IMR-90 (cell line): Measurements from ENCODE around the gene WEE2. TPM values are rescaled to one million over a fixed set of nuclear protein-coding genes. Genes with fewer than 3 reads are reported as not detected.

Experiments used
- ATAC-seq: fragments of 200-7000 bp; cut with Tn5 transposase; 2 replicates; pipeline ENCODE4 v1.9.1; 2020; ENCODE audit warnings: low read depth, mild to moderate bottlenecking, moderate library complexity
- BruUV-seq: library from RNA; stranded (reverse); fragments of 400-500 nt; replicated peaks from 2 replicates; lab custom pipeline; 2021; lab: Mats Ljungman, UMichigan
- CTCF ChIA-PET: fragments of 300-600 bp; formaldehyde crosslinking; extraction: SDS; loops from one replicate; lab custom pipeline; 2021; ENCODE audit warnings: antibody characterized with exemption; lab: Yijun Ruan, JAX
- POLR2A ChIA-PET: fragments of 300-600 bp; sonication (Branson Sonifier 250); formaldehyde crosslinking; loops from one replicate; lab custom pipeline; 2022; ENCODE audit warnings: antibody characterized with exemption; ENCODE audit not compliant: unreplicated experiment; lab: Charles Lee
- DNase-seq: peaks from one replicate; pipeline ENCODE4 v3.0.0; 2013
- H2AFZ ChIP-seq: replicated peaks from 2 replicates; pipeline ENCODE3; 2013; ENCODE audit warnings: low read length, mild to moderate bottlenecking; ENCODE audit not compliant: poor library complexity
- H2AK5ac ChIP-seq: 2 replicates; pipeline ENCODE4 v1.6.1; 2013; ENCODE audit warnings: low read depth, low read length, inconsistent platforms
- H2AK9ac ChIP-seq: replicated peaks from 2 replicates; pipeline ENCODE3; 2013; ENCODE audit warnings: mild to moderate bottlenecking, low read depth, low read length, moderate library complexity; ENCODE audit not compliant: poor library complexity
- H2BK120ac ChIP-seq: 2 replicates; pipeline ENCODE4 v1.6.1; 2013; ENCODE audit warnings: low read depth, low read length, inconsistent platforms
- H2BK15ac ChIP-seq: 3 replicates; pipeline ENCODE4 v1.6.1; 2013; ENCODE audit warnings: low read depth, low read length, inconsistent platforms
- H2BK20ac ChIP-seq: 2 replicates; pipeline ENCODE4 v1.6.1; 2013; ENCODE audit warnings: low read depth, mild to moderate bottlenecking, inconsistent platforms, low read length, moderate library complexity
- H2BK5ac ChIP-seq: 2 replicates; pipeline ENCODE4 v1.6.1; 2013; ENCODE audit warnings: mild to moderate bottlenecking, low read depth, low read length, inconsistent platforms; ENCODE audit not compliant: poor library complexity, severe bottlenecking
- H3K14ac ChIP-seq: replicated peaks from 2 replicates; pipeline ENCODE4 v1.6.1; 2013; ENCODE audit warnings: low read depth, low read length, inconsistent platforms
- H3K18ac ChIP-seq: 2 replicates; pipeline ENCODE4 v1.6.1; 2013; ENCODE audit warnings: low read depth, low read length, control low read depth
- H3K23ac ChIP-seq: 2 replicates; pipeline ENCODE4 v1.6.1; 2013; ENCODE audit warnings: low read depth, low read length, inconsistent platforms
- H3K27ac ChIP-seq: 2 replicates; pipeline ENCODE4 v1.5.1; 2013; ENCODE audit warnings: mild to moderate bottlenecking, control low read depth, low read length; ENCODE audit not compliant: insufficient read depth
- H3K27me3 ChIP-seq: 2 replicates; pipeline ENCODE4 v1.6.1; 2013; ENCODE audit warnings: low read length; ENCODE audit not compliant: control insufficient read depth, insufficient read depth
- H3K36me3 ChIP-seq: 2 replicates; pipeline ENCODE4 v1.6.1; 2013; ENCODE audit warnings: low read length, mixed read lengths; ENCODE audit not compliant: control insufficient read depth, insufficient read depth
- H3K4ac ChIP-seq: 2 replicates; pipeline ENCODE4 v1.6.1; 2013; ENCODE audit warnings: low read depth, low read length, inconsistent platforms
- H3K4me1 ChIP-seq: 2 replicates; pipeline ENCODE4 v1.6.1; 2013; ENCODE audit warnings: low read length, mixed read lengths; ENCODE audit not compliant: control insufficient read depth, insufficient read depth
- H3K4me2 ChIP-seq: 2 replicates; pipeline ENCODE4 v1.6.1; 2013; ENCODE audit warnings: low read depth, mild to moderate bottlenecking, control low read depth, low read length, moderate library complexity
- H3K4me3 ChIP-seq: 2 replicates; pipeline ENCODE4 v1.5.1; 2013; ENCODE audit warnings: low read depth, mild to moderate bottlenecking, control low read depth, low read length, moderate library complexity; ENCODE audit not compliant: insufficient read depth
- H3K56ac ChIP-seq: 2 replicates; pipeline ENCODE4 v1.6.1; 2013; ENCODE audit warnings: low read length, inconsistent platforms; ENCODE audit not compliant: insufficient read depth; ENCODE audit errors: extremely low read depth
- H3K79me1 ChIP-seq, 2 experiments: 2 replicates each; pipeline ENCODE4 v1.6.1; 2013; ENCODE audit warnings: low read length in 2 of 2, inconsistent platforms in 1 of 2, low read depth in 1 of 2
- H3K9ac ChIP-seq: 2 replicates; pipeline ENCODE4 v1.6.1; 2013; ENCODE audit warnings: low read depth, low read length, control low read depth
- H3K9me1 ChIP-seq: 2 replicates; pipeline ENCODE4 v1.6.1; 2013; ENCODE audit warnings: low read length, inconsistent platforms; ENCODE audit not compliant: insufficient read depth
- H3K9me3 ChIP-seq: 2 replicates; pipeline ENCODE4 v1.6.1; 2013; ENCODE audit warnings: low read length; ENCODE audit not compliant: control insufficient read depth, insufficient read depth
- H4K20me1 ChIP-seq: 2 replicates; pipeline ENCODE4 v1.6.1; 2013; ENCODE audit warnings: low read length, inconsistent platforms; ENCODE audit not compliant: insufficient read depth
- H4K5ac ChIP-seq: 2 replicates; pipeline ENCODE4 v1.6.1; 2013; ENCODE audit warnings: mild to moderate bottlenecking, low read depth, low read length, control low read depth
- H4K8ac ChIP-seq, 2 experiments: 2 replicates each; pipeline ENCODE4 v1.6.1; 2013; ENCODE audit warnings: low read depth in 2 of 2, low read length in 2 of 2, control low read depth in 1 of 2, inconsistent platforms in 1 of 2
- H4K91ac ChIP-seq: 2 replicates; pipeline ENCODE4 v1.6.1; 2013; ENCODE audit warnings: low read depth, low read length, inconsistent platforms; ENCODE audit not compliant: insufficient read depth
- CEBPB ChIP-seq: IDR thresholded peaks from 2 replicates; pipeline ENCODE4 v1.6.1; 2012; ENCODE audit warnings: low read depth, low read length, improper control_type of control experiment
- ELK1 ChIP-seq: fragments of 150-350 bp; IDR thresholded peaks from 2 replicates; pipeline ENCODE4 v1.6.1; 2016; ENCODE audit warnings: low read depth, mild to moderate bottlenecking, low read length, moderate library complexity, borderline replicate concordance
- NFE2L2 ChIP-seq: fragments of 150-350 bp; IDR thresholded peaks from 2 replicates; pipeline ENCODE4 v1.6.1; 2016; ENCODE audit warnings: low read depth, mild to moderate bottlenecking, low read length
- SMC3 ChIP-seq: fragments of 150-350 bp; IDR thresholded peaks from 2 replicates; pipeline ENCODE4 v1.6.1; 2016; ENCODE audit warnings: low read depth, mild to moderate bottlenecking, antibody characterized with exemption, low read length, moderate library complexity
- USF2 ChIP-seq: fragments of 150-350 bp; IDR thresholded peaks from 2 replicates; pipeline ENCODE4 v1.6.1; 2017; ENCODE audit warnings: mild to moderate bottlenecking, antibody characterized with exemption, low read length, low read depth
- WGBS, 2 experiments: methylation state at CpG; one replicate each; pipeline versions ENCODE4 v1.1.5 to v1.1.7; 2013; ENCODE audit warnings: missing lambda C conversion rate in 2 of 2; ENCODE audit not compliant: insufficient read length in 1 of 2; ENCODE audit errors: extremely low coverage in 2 of 2; 5-methylcytosine and 5-hydroxymethylcytosine counted together
- dilution Hi-C: fragments of 300-500 bp; cut with HindIII; formaldehyde crosslinking; loops from one replicate; pipeline ENCODE4 v1.14.3; 2018; ENCODE audit warnings: low sequenced_read_pairs; ENCODE audit not compliant: unreplicated experiment
- in situ Hi-C: fragments of 300-500 bp; cut with MboI; formaldehyde crosslinking; loops from 3 replicates; pipeline ENCODE4 v1.14.3; 2019; ENCODE audit warnings: low sequenced_read_pairs, inconsistent platforms, mixed read lengths
- intact Hi-C: fragments of 100-400 bp; cut with micrococcal nuclease; formaldehyde crosslinking; loops from 2 replicates; pipeline ENCODE4 v1.10.0; 2022
- polyA plus RNA-seq, 3 experiments: library from polyadenylated mRNA; depleted of rRNA; stranded (reverse); fragments of >200 nt; gene quantifications; 2 replicates each; pipeline ENCODE4 v1.2.3, GENCODE V29; 2012; ENCODE audit warnings: low replicate concordance in 1 of 3
- total RNA-seq: library from RNA; depleted of rRNA; stranded (reverse); fragments of >200 nt; gene quantifications from 2 replicates; pipeline ENCODE4 v1.2.3, GENCODE V29; 2012

Gene WEE2
- total and polyA plus RNA-seq, 2 of the 4 experiments (the other 2 are of a cell fraction): not detected

- no peak overlapping the region for H3K9ac ChIP-seq
- no peak overlapping the region for H4K91ac ChIP-seq
- H3K9me3 ChIP-seq: no peaks in the 10 kb centered on the region
- H3K9me1 ChIP-seq: no peaks in the 10 kb centered on the region
- H4K5ac ChIP-seq: no peak overlapping the region
- no peak for DNase-seq
- no peak overlapping the region for H2AK5ac ChIP-seq
- TF ChIP-seq ELK1 (no peak), NFE2L2 (no peak), CEBPB (no peak), USF2 (no peak), SMC3 (no peak)
- H2BK15ac ChIP-seq: no peak overlapping the region
- no peaks in the 10 kb centered on the region for H3K36me3 ChIP-seq
- H2BK5ac ChIP-seq: no peak overlapping the region
- H3K4me2 ChIP-seq: no peak overlapping the region
- H3K4me3 ChIP-seq: no peak overlapping the region
- WGBS, 2 experiments: no CpG with 5 or more reads among the region's 3 CpGs
- H2BK120ac ChIP-seq: no peak overlapping the region
- no peak overlapping the region for H2AFZ ChIP-seq
- no peaks in the 10 kb centered on the region for H3K27me3 ChIP-seq
- ATAC-seq: no peak
- intact Hi-C loops: no loop called here
- H3K79me1 ChIP-seq: peaks cover 6% of the 10 kb centered on the region in 2 experiments; a peak in 2 of 4 replicates
- no peak overlapping the region for H3K14ac ChIP-seq
- H4K8ac ChIP-seq: no peak overlapping the region
- dilution Hi-C loops: no loop called here
- CTCF ChIA-PET: no interaction called here
- no TSS peak for BruUV-seq
- no peak overlapping the region for H3K23ac ChIP-seq
- H3K27ac ChIP-seq: no peak overlapping the region
- H3K4me1 ChIP-seq: no peaks in the 10 kb centered on the region
- H3K56ac ChIP-seq: no peak overlapping the region
- no peak overlapping the region for H2BK20ac ChIP-seq
- no peak overlapping the region for H2AK9ac ChIP-seq
- H3K18ac ChIP-seq: no peak overlapping the region
- no peaks in the 10 kb centered on the region for H4K20me1 ChIP-seq
- POLR2A ChIA-PET: no interaction called here
- H3K4ac ChIP-seq: no peak overlapping the region
- in situ Hi-C loops: no loop called here
Observed at GRCh38 chr7:141691540-141691939, 16.6 kb upstream of the WEE2 start.
